ENCODE measurements around the gene TMEM258. TPM values are rescaled to one million over a fixed set of nuclear protein-coding genes. Genes with fewer than 3 reads are reported as not detected.

TMEM258 gene
- polyA plus RNA-seq, 12 donors: 71.8 to 175 (median 136) TPM; not detected in 1

DNA sequence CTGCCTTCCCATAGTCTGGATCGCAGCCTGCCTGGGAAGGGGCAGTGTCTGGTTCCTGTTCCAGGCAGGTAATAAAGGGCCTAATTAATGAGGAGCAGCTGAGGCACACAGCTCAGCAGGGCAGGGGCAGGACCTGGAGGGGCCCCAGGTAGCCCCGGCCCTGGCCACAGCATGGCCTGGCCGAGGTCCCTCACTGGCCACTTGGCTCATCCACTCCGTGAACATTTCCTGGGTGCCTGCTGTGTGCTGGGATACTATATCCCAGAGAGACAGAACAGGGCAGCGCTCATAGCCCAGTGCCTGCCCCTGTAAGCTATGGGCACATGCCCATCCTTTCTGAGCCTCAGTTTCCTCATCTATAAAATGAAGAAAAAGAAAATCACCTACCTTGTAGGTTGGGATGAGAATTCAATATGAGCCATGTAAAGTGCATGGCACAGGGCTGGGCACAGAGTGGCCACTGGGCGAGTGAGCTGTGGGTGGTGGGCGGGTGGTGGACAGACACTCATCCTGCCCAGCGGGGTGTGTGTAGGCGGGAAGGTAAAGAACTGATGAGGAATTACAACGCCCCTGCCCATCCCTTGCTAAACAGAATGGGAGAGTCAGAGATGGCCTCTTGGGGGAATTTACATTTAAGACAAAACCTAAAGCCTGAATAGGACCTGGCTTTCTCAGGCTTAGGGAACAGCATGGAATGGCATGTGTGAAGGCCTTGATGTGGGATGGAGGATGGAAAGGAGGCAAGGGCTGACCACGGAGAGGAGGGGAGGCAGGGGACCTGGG lies 30.8 kb downstream of the TMEM258 start:
- no peak for DNase-seq

GRCh38 chr11:61760946-61761345 lies 31.5 kb downstream of the TMEM258 start:
- DNase-seq: no peak

DNA sequence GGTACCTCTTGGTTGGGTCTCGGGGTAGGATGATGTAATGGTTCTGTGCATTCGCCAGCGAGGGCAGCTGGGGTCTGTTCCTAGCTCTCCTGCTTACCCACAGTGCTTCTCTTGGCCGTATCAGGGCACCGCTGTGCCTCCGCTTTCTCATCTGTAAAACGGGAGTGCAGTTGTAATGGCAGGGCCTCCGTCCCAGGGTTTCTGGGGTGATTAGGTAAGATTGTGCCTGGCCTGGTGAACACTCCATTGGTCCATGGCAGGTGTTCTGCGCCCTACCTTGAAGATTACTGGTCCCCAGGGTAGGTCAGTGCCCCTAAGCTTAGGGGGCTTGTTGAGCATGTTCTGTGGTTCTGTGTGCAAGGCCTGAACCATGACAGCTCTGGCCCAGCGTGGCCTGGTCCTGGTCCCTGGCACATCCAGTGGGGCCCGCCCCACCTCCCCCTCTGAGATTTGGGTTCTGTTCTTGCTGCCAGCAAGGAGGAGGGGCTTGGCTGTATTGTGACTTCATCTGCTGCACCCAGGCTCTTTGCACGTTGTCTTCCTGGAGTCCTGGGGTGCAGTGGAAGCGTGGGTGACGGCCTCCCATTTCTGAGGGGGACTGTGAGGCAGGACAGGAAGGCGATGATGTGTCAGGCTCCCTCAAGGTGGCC lies 35.1 kb downstream of the TMEM258 start:
- DNase-seq: no peak

- DNase-seq: no peak
Measured at GRCh38 chr11:61756452-61757212, 35.8 kb downstream of the TMEM258 start.

GRCh38 chr11:61756147-61756451 lies 36.3 kb downstream of the TMEM258 start:
- no peak for DNase-seq

GRCh38 chr11:61754534-61755482 lies 37.6 kb downstream of the TMEM258 start:
- DNase-seq: no peak

DNA sequence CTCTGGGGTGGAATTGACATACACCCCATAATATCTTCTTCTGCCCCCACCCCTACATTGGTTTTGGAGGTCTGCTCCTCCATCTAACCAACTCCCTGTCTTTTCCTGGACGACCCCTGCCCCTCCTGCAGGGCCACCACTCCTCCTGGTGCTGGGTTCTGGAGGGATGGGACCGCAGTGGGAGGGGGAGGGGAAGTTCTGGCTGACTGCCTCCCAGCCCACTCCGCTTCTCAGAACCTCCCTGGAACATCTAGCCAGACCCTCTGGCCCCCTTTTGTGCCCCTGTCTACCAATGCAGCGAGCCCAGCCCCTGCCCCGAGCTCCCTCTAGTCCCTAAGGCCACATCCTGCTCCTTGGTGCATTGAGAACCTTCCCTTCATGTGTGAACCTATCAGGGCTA lies 38.7 kb downstream of the TMEM258 start:
- no peak for DNase-seq

DNA sequence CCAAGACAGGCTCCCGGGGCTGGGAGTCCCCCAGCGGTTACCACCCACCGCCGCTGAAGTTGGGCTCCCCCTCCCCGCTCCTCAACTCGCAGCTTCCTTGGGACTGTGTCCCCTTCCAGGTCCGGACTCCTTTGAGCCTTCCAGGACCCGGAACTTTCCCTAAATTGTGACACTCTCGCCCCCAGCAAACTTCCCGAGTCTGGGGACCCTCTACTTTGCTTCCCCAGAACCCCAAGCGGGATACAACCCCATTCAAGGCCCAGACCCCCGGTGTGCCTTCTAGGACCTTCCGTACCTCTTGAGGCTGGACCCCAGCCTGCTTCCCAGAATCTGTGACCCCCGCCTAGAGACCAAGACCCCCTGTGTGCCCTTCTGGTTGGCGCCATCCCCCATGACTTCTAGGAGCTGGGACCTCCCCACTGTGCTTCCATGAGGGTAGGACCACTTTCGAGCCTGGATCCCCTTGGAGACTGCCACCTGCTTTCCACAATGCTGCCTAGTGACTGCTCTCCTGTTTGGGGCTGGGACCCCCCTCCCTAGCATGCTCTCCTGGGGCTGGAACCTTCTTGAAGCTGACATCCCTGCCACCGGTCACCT lies 39.4 kb downstream of the TMEM258 start:
- DNase-seq: no peak

DNA sequence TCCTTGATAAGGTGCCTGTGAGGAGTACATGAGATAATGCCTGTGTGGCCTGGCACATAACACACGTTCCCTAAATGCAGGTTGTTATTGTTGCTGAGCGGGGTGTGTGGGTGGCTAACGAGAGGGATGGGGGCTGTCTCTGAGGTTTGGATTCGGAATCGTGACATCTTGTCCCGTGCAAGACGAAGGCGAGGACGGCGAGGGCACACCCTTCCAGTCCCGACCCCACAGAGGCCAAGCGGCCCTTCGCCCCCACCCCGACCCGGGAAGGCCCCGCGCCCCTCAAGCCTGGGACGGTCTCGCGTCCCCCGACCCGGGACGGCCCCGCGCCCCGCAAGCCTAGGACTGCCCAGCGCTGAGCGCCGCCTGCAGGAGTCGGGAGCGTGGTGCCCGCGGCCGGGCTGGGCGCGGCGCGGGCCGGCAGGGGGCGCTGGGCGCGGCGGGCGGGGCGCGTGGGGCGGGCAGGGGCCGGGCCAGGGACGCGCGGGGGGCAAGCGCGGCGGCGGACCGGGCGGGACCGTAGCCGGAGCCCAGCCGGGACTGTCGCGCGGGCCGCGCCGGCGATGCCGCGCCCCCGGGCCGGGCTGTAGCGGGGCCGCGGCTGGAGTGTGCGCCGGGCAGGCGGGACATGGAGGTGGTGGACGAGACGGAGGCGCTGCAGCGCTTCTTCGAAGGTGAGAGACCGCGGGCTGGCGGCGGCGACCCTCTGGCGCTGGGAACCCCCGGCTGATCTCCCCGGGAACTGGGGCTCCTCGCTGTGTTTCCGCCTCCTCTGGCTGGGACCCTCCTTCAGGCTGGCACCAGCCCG lies 40.1 kb downstream of the TMEM258 start, which contains the start of gene MYRF:
Gene MYRF, plus strand, starts transcription at position 520 of the 808 bp plus-strand sequence. Its CDS starts 109 bp downstream, at position 629.
- no peak for DNase-seq

DNA sequence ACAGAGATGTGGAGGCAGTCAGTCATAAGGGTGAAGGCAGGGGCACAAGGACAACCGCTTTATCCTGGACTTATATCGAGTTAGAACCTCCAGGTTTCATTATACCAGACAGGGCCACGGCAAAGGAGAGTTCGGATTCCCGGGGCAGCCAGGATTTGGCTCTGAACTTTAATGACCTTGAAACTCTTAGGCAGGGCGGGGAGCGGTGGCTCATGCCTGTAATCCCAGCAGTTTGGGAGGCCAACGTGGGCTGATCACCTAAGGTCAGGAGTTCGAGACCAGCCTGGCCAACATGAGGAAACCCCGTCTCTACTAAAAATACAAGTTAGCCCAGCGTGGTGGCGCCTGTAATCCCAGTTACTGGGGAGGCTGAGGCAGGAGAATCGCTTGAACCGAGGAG lies 41.0 kb downstream of the TMEM258 start:
- DNase-seq: no peak

- no peak for DNase-seq
Measured at GRCh38 chr11:61750631-61751273, 41.6 kb downstream of the TMEM258 start.

GRCh38 chr11:61749591-61750217 lies 42.7 kb downstream of the TMEM258 start:
- DNase-seq: no peak

DNA sequence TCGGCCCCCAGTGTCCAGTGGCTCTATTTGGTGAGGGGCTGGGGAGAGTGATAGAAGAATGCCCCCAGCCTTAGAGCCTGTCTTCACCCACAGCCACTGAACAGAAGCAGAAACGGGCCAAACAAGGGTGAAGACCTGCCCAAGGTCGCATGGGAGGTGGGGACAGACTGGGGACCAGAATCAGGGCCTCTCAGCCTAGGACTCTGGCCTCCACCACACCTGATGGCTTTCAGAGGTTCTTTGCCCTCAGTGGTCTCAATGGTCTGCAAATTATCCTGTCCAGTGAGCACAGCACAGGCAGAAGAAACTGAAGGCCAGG lies 44.5 kb downstream of the TMEM258 start:
- DNase-seq: no peak

GRCh38 chr11:61747192-61747966 lies 45.0 kb downstream of the TMEM258 start:
- peak; percentile 63 for DNase-seq

DNA sequence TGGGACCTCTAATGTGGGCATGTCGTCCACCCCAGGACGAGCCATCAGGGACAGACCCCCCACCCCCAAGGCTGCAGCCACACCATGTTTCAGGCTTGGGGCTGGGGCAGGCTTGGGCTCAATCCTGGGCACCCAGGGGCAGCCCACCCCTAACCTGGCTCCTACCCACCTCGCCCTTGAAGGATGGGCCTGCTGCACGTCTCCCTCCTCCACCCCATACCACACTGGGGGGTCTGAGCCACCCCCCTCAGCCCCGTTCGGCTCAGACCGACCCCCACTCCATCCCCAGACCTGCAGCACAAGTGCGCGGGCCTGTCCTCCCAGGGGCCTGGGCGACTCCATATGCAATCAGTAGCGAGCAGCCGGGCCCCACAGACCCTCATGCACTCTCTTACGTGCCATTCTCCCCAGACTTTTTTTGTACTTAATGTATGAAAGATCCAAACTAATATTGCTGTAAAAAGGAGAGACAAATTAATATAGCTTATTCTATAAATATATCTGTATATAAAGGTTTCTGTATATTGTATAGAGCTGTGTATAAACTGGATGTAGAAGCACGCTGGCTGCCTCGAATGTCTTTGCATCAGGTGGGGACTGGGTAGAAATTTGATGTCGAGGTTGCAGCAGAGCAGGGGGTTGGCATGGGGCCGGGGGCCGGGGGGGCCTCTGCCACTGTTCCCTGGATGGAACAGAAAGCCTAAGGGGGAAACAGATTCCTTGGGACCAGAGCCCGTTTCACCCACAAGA lies 45.8 kb downstream of the TMEM258 start:
- no peak for DNase-seq

DNA sequence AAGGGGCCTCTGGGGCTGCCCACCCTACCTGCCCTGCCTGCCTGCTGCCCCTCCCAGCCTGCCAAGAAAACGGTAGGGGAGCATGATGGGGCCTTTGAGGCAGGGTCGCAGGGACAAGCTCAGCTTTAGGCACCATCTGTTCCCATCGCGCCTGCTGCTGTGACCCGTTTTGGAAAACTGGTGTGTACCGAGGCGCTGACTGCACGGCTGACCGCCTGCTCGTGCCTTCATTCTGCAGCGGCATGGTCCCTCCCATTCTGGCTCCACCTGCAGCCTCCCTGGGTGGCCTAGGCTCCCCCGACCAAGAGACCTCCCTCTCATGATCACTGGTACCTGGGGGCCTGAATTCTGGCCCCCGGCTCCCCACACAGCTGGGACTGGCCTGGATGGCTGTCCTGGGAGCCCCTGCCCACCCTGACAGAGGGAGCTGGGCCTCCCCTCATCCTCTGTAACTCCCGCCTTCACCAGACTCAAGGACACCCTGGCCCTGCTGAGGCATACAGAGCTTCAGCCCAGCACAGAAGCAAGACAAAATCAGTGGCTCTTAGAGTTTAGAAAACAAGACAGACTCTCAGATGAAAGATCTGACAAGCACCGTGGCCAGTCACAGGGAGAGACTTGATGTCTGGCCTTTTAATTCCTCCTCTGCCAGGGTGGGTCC lies 46.5 kb downstream of the TMEM258 start:
- no peak for DNase-seq

DNA sequence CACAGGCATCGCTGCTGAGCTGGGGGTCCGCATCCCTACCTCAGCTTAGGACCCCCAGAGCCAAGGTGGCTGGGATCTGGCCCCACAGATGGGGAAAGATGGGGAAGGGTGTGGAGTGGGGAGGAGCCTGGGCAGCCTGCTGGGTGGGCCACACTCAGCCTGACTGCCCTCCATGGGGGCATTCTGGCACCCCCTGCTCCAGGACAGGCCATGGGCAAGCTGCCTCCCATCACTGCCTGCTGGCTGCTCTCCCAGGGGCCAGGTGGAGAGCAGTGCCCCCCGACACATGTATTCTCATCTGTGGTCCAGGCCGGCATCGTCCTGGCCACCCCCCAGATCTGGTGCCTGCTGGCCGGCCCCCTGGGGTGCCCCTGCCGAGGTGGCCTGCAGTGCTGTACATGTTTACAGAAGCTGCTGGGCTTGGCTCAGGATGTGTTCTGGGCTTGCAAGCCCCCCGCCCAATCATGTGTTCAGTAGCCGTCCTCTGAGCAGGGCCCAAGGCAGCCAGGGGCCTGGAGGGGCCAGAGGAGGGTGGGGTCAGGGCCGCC lies 47.7 kb downstream of the TMEM258 start:
- DNase-seq: no peak
